GM11168 (cell line): ENCODE data around the gene HDAC4.

Experiments used
- in situ Hi-C: fragments of 300-500 bp; cut with MboI; formaldehyde crosslinking; loops from one replicate; pipeline ENCODE4 v1.12.0; 2022; ENCODE audit warnings: low sequenced_read_pairs; ENCODE audit not compliant: unreplicated experiment

The HDAC4 gene

DNA sequence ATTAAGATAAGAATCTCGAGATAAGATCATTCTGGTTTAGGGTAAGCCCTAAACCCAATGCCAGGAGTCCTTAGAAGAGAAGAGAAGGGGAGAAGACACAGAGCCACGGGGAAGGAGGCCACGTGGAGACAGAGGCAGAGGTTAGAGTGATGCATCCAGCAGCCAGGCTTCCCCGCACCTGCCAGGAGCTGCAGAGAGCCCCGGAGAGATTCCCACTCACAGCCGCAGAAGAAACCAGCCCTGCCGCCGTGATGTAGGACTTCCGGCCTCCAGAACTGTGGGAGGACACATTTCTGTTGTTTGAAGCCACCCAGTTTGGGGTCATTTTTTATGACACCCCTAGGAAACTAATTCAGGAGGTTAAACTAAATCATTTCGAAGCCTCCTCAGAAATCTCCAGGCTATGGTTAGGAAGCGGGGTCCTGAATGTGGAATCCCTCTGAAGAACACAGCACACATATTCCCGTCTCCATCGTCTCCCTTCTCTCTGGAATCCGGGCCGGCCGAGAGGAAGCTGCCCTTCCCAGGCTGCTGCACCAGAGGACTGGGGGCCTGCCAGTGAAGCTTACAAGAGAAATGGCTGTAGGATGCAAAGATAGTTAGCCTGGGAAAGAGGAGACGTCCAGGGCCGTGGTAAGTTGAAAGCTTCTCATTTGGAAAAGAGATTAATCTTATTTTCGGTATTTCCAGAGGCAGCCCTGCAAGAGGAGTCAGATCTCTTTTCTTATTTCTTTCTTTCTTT is 396.4 kb downstream of the HDAC4 start:
- in situ Hi-C loops, result no loop called here

DNA sequence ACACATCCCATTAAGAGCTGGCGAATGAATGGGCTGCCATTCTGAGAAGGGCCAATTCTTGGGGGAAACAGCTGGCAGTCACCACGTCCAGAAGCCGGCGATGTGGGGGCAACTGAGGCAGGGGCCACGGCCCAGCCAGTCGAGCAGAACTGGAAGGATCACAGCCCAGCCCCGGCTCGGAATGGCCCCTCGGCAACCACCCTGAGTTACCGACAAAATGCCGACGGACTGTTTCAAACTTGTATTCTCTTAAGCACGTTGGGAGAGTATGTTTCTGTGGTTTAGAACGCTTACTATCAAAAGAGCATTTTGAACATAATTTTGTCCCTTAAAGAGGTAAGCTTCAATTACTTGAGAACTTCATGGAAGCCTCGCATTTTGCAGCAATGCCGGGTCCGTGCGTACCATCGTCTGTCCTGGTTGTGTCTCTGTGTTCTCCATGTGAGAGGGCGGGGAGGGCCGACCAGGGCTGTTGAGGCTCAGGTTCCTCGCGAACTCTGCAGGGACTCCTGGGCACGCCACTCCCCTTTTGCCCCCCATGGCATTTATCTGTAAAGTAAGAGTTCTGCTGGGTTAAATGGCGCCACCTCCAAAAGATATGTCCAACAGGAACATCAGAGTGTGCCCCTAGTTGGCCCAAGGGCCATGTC is 397.1 kb downstream of the HDAC4 start:
- in situ Hi-C loops, result no loop called here

DNA sequence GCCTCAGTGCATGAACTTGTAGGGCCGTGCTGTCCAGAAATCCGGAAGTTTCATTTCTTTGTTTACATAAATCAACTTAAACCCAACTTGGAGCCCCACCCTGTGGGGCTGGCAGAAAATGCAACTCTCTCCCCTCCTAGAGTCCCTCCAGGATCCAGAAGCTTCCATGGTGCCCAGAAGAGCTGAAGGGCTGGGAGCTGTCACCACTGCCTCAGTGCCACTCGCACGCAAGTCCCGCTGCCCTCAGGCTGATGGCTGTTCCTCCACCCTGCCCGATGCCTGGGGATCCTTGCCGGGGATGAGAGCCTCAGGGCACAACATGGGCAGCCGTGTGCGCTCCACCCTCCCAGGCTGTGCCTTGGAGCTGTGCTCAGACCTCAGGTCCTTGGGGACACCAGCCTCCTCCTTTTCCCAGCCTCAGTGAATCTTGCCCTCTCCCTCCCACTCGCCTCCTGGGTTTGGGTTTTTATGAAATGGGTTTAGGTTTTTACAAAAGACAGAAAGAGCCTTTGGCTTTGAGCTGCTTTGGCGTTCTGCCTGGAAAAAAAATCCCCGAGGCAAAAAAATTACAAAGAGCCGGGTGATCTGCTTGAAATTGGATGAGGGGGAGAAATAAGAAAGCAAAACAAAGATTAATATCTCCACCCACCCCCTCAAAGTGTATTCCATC is 397.7 kb downstream of the HDAC4 start:
- in situ Hi-C loops, result no loop called here

GRCh38 chr2:239002591-239002953 is 398.2 kb downstream of the HDAC4 start:
- in situ Hi-C loops, result no loop called here

DNA sequence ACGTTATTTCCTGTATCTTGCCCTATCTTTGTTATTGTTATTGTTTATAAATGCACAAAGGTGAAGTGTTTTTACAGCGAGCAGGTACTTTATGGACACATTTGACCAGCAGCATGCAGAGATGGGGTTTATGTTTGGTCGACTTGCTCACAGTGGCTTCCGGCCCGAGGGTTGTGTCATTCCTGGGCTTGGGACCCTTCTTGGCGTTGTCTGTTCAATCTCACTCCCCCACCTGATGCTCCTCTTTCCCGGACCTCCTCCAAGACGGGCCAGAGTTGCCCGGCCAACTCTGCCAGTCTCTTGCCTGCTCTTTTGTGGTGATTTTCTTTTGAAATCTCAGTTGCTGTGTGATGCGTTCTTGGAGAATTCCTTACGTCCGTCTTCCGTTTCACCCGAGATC is 399.0 kb downstream of the HDAC4 start:
- in situ Hi-C loops, result no loop called here

GRCh38 chr2:239000500-239001073 is 400.2 kb downstream of the HDAC4 start:
- in situ Hi-C loops, result no loop called here

- in situ Hi-C loops, result no loop called here
Observed at GRCh38 chr2:239000089-239000488, 400.7 kb downstream of the HDAC4 start.

DNA sequence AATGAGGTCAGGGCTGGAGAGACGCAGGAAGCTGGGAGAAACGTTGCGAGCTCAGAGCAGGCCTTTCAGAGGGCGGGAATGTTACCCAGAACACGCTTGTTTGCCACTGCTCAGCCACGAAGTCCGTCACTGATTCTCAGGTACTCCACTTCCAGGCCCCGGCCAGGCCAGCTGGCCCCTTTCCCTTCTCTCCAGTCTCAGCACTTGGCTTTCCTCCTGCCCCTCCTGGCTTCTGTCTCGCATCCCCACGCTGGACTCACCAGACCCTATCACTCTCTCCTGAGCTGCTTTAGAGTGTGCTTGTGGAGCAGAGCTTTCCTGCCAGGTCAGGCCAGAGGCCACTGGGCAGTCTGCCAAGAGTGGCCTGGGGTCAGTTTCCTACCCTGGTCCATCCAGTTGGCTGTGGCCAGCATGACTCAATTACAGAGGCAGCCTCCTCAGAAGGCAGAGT is 401.5 kb downstream of the HDAC4 start:
- in situ Hi-C loops, result no loop called here

DNA sequence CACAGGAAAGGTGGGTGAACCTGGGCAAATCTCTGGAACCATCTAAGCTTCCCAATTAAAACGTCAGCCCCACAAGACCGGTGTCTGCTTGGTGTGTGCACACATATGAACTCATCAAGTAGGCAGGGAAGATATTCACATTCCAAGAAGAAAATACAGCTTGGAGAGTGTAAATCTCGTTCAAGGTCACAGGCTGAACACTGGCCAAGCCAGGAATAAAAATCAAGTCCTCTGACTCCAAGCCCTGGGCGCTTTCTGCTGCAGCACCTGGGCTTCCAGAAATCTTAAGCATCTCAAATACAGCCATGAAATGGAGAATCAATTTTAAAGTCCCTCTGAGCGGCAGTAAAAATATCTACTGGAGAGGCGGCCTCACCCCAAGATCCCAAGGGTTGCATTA is 402.0 kb downstream of the HDAC4 start:
- in situ Hi-C loops, result no loop called here
